ENCODE results near the gene DGKH.

DGKH gene

DNA sequence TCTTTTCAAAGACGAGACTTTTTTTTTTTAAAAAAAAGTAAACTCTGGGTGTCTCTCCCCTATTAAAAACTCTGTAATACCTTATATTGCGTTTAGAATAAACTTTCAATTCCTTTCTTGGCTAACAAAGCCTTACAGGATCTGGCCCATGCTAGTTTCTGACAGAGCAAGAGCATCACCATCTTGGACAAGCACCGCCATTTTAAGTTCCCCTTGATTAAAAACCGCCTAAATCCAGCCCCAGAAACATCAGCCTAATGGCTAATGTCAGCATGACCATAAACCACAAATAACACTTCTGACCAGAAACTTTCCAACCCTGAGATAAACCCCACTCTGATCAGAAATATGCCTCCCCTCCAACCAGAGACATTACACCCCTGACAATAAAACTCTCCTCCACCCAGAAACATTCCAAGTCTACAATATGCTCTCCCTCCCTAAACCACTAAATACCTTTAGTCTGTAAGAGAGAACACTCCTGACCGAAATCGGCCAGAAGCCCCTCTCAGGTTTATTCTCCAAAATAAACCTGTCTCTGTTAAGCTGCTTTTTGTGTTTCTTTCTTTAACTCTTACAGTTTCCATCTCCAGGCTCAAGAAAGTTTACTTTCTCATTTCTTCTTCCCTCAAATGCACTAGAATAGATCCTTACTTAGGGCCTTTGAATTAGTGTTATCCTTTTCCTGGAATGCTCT lies 221.9 kb downstream of the DGKH start:
- DNase-seq (no peak), ATAC-seq (replicated peaks) (no peak)
- Mint-ChIP-seq H3K36me3 (ENCODE audit: insufficient read depth) (peaks cover 18% of the 10 kb centered on the region), H3K9me3 (no peaks in the 10 kb centered on the region), H3K27me3 (peaks cover 0 to 11% of the 10 kb centered on the region in 2 donors), H3K27ac (peak overlapping the region; percentile 98 to 99), H3K4me1 (ENCODE audit: low read depth in 2 of 2) (peaks cover 30 to 39% of the 10 kb centered on the region in 2 donors), H3K4me3 (peak overlapping the region; percentile 94 to 96)

DNA sequence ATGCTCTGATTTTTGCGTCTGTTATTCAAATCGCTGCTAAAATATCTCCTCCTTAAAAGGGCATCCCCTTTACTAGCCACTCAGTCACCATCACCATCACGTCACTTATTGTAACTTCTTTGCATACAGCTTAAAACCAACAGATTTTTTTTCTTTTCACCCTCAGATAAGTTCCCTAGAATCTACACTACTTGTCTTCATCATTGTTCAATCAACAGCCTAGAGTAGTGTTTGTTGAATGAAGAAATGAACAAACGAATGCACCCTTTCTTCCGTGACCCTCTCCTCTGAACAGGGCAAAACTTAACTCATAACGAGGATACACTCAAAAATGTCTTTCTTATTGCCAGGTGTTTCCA lies 222.4 kb downstream of the DGKH start:
- Mint-ChIP-seq H3K9me3 (no peaks in the 10 kb centered on the region), H3K4me3 (peak overlapping the region; percentile 94 to 96), H3K36me3 (ENCODE audit: insufficient read depth) (peaks cover 18% of the 10 kb centered on the region), H3K4me1 (ENCODE audit: low read depth in 2 of 2) (peaks cover 32 to 44% of the 10 kb centered on the region in 2 donors), H3K27me3 (peaks cover 0 to 11% of the 10 kb centered on the region in 2 donors), H3K27ac (peak overlapping the region; percentile 98 to 99)
- no peak for DNase-seq
- ATAC-seq (replicated peaks): no peak

DNA sequence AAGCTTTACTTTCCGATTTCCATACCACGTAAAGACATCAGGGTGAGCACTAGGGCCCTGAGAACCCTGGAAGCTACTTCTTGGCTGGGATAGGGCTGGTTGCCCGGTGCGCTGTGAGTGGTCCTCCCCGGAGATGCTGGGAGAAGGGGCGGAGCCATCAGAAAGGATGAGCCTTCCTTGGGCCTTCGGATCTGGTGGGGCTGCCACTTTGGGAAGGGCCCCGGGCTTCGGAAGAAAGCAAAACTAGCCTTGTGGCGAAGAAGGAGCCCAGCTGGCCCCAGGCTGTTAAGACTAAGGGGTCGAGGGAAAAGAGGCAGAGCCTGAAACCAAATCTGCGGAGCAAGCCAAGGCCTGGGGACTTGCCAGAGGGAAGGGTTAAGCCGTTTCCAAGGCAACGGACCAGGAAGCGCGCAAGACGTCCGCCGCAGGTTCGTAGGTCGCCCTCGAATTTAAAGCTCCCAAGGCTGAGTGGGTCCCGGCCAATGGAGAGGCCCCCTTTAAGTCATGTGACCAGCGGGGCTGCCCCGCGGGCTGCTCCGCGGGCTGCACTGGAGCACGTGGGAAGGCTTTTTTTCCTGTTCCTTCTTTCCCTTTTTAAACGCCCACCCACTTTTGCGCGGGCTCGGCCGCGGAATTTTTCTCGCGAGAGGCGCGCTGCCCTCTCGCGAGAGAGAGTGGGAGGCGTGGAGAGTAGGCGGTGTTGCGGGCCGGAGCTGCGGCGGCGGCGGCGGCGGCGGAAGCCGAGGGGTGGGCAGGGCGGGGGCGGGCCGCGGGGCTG lies 223.1 kb downstream of the DGKH start:
- Mint-ChIP-seq H3K36me3 (ENCODE audit: insufficient read depth) (peaks cover 18% of the 10 kb centered on the region), H3K4me3 (peak overlapping the region; percentile 94 to 96), H3K27me3 (peaks cover 0 to 11% of the 10 kb centered on the region in 2 donors), H3K4me1 (ENCODE audit: low read depth in 2 of 2) (peaks cover 32 to 49% of the 10 kb centered on the region in 2 donors), H3K27ac (peak overlapping the region; percentile 98 to 99), H3K9me3 (no peaks in the 10 kb centered on the region)
- ATAC-seq (replicated peaks) (peak; percentile 88), DNase-seq (peak; percentile 90 to 92 (median 92))

DNA sequence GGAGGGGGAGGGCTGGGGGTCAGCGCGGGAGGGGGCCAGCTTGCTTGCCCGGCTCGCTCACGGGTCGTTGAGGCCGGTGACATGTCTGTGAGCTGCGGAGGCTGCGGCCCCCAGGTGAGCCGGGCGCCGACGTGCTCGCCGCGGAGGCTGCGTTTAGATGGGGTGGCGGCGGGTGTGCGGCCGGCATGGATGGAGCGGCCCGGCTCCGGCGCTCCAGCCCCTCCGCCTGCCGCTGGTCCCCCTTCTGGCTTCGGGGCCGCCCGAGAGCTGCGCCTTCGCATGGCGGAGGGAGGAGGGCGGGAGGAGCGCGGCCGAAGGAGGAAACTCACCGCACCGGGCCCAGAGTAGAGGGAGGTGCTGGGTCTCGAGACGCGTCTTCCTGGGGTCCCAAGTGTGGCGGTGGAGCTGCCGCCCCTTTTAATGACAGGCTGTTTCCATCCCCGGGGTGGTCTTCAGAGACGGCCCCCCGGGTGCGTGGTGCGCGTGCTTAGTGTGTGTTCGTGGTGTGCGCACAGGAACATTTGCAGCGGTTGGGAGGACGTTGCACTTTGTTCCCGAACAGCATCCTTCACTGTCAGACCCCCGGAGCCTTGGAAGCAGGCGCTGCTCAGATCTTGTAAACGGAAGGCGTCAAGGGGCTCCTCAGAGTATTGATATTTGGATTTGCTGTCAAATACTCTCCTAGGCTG lies 223.8 kb downstream of the DGKH start, which contains the start of gene AKAP11:
Gene AKAP11 (plus strand): TSS at position 38 of the 689 bp plus-strand sequence. CDS start 14,197 bp downstream, outside the sequence.
- Mint-ChIP-seq H3K36me3 (ENCODE audit: insufficient read depth) (peaks cover 18% of the 10 kb centered on the region), H3K9me3 (no peaks in the 10 kb centered on the region), H3K4me3 (peak within 1 kb of the TSS; percentile 94 to 96), H3K27ac (peak within 1 kb of the TSS; percentile 98 to 99), H3K27me3 (peaks cover 0 to 8% of the 10 kb centered on the region in 2 donors), H3K4me1 (ENCODE audit: low read depth in 2 of 2) (peaks cover 32 to 52% of the 10 kb centered on the region in 2 donors)
- ATAC-seq (replicated peaks) (peak; percentile 28), DNase-seq (peak; percentile 34 to 41 (median 35))

DNA sequence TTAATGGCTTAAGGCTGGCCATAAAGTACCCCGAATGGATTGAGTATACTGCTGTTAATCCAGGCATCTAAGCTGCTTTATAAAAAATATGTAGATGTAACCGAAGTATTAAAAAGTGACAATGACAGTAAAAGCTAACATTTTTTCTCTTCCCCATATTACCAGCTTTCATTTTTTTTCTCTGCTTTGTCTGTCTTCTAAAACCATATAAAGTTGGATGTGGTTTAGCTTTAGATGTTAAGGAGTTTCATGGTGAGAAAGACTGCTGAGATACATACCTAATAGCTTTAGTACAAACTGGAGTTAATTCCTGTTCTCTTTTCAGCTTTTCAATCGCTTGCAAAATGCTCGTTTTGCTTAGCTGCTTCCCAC lies 224.3 kb downstream of the DGKH start:
- H3K27me3 Mint-ChIP-seq: peaks cover 0 to 2% of the 10 kb centered on the region in 2 donors
- DNase-seq: no peak
- H3K9me3 Mint-ChIP-seq: no peaks in the 10 kb centered on the region
- peaks cover 18% of the 10 kb centered on the region for H3K36me3 Mint-ChIP-seq (ENCODE audit: insufficient read depth)
- H3K4me3 Mint-ChIP-seq: peak overlapping the region; percentile 94 to 96
- peaks cover 35 to 58% of the 10 kb centered on the region in 2 donors for H3K4me1 Mint-ChIP-seq (ENCODE audit: low read depth in 2 of 2)
- ATAC-seq (replicated peaks): no peak
- H3K27ac Mint-ChIP-seq: peak overlapping the region; percentile 98 to 99

DNA sequence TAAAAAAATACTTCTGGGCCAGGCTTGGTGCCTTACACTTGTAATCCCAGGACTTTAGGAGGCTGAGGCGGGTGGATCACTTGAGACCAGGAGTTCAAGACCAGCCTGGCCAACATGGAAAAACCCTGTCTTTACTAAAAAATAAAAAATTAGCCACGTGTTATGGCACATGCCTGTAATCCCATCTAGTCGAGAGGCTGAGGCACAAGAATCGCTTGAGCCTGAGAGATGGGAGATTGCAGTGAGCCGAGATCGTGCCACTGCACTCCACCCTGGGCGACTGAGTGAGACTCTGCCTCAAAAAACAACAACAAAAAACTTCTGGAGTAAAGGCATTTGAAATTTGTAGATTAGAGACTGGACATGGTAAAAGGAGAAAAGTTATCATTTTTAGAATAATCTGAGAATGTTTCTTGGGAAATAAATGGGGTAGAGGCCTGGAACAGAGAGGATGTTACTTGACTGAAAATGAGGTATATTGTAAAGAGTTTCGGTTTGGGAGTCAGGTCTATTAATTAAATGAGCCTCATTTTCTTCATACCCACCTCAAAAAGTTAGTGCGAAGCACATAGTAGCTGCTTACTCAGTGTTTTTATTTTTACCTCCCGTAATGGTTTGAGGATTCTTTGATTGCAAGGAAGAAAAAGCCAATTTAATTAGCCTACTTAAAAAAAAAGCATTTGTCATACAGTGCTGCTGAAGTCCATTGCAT lies 226.1 kb downstream of the DGKH start:
- ATAC-seq (replicated peaks): no peak
- no peaks in the 10 kb centered on the region for H3K9me3 Mint-ChIP-seq
- no peaks in the 10 kb centered on the region for H3K27me3 Mint-ChIP-seq
- H3K4me1 Mint-ChIP-seq (ENCODE audit: low read depth in 2 of 2): peaks cover 38 to 63% of the 10 kb centered on the region in 2 donors
- H3K27ac Mint-ChIP-seq: peak overlapping the region; percentile 49 to 70
- no peak for DNase-seq
- peaks cover 18% of the 10 kb centered on the region for H3K36me3 Mint-ChIP-seq (ENCODE audit: insufficient read depth)
- peak overlapping the region; percentile 3 to 60 for H3K4me3 Mint-ChIP-seq

DNA sequence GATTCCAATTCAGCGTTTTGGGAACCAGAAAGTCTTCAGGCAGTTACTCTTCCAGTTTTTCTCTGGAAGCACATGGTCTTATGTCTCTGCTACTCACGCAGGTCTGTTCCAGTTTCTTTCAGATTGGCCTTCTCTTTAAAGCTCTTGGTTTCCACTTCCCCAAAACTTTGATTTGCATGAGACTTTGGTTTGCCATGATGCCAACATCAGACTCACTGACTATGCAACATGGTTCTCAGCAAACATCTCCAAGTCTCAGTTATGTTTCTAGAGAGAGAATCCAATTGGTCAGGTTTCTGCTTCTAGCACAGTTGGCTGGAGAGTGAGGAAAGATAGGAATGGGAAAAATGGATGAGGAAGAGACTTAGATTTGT lies 226.6 kb downstream of the DGKH start:
- H3K4me3 Mint-ChIP-seq: peak overlapping the region in 1 of 2 donors; percentile 60
- H3K27me3 Mint-ChIP-seq: no peaks in the 10 kb centered on the region
- H3K27ac Mint-ChIP-seq: peak overlapping the region in 1 of 2 donors; percentile 70
- DNase-seq (no peak), ATAC-seq (replicated peaks) (no peak)
- H3K4me1 Mint-ChIP-seq (ENCODE audit: low read depth in 2 of 2): peaks cover 38 to 63% of the 10 kb centered on the region in 2 donors
- H3K36me3 Mint-ChIP-seq (ENCODE audit: insufficient read depth): peaks cover 18% of the 10 kb centered on the region
- H3K9me3 Mint-ChIP-seq: no peaks in the 10 kb centered on the region

DNA sequence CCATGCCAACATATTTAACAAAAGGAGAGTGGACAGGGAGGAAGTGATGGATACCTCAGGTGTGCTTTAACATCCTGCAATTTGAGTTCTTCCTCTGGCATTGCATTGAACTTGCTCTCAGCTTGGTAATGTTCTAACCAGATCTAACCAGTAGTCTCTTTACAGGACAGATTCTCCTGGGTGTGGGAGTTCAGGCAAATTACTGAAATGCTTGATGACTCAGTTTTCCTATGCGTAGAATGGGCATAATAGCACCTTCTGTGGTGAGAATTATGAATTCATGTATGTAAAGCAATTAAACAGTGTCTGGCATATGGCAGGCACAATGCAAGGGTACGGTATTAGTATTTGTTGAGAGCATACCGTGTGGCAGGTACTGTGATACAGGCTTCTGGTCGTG lies 227.1 kb downstream of the DGKH start:
- Mint-ChIP-seq H3K9me3 (no peaks in the 10 kb centered on the region), H3K36me3 (ENCODE audit: insufficient read depth) (peaks cover 18% of the 10 kb centered on the region), H3K27me3 (no peaks in the 10 kb centered on the region), H3K27ac (peak overlapping the region in 1 of 2 donors; percentile 74), H3K4me1 (ENCODE audit: low read depth in 2 of 2) (peaks cover 35 to 59% of the 10 kb centered on the region in 2 donors), H3K4me3 (no peak overlapping the region)
- DNase-seq (no peak), ATAC-seq (replicated peaks) (no peak)

DNA sequence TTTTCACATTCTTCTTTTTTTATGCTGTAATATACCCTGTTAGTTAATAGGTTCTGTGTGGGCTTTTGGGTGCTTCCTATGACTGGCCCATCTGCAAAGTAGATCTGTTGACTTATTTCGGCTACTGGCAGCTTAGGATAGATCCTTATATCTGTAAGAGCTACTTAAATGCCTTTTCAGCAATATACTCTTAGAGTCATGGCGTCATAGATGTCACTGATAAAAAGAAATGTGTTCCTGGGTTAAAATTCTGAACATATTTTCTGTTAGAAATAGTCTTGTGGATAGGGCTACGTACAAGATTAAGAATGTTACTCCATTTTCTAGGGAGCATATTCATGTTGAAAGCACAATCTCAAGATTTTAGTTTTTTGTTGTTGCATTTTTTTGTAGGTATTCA lies 228.2 kb downstream of the DGKH start:
- peak overlapping the region in 1 of 2 donors; percentile 55 for H3K4me3 Mint-ChIP-seq
- H3K27ac Mint-ChIP-seq: peak overlapping the region in 1 of 2 donors; percentile 74
- no peaks in the 10 kb centered on the region for H3K9me3 Mint-ChIP-seq

DNA sequence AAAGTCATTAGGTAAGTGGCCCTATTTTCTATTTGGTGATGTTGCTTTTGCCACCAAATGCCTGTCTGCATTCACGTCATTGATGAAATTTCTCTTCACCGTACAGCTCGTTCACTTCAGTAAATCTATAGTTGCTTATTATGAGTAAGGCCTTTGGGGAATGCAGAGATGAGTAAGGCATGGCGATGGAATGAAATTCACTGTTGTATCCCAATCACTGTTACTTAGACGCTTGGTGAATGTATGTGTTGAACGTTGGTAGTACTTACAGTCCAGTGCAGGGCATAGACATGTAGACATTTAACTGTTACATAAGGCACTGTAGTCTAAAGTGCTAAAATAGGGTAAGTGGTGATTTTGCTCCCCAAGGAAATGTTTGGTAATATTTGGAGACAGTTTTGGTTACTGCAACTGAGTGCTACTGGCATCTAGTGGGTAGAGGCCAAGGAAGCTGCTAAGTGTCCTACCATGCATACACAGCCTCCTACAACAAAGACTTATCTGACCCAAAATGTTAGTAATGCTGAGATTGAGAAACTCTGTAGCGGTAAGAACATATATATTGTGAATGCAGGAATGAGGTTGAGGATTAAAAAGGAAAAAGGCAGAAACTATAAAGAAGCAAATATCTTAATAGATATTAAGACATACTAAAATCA lies 229.3 kb downstream of the DGKH start:
- ATAC-seq (replicated peaks) (no peak), DNase-seq (no peak)
- Mint-ChIP-seq H3K4me1 (ENCODE audit: low read depth in 2 of 2) (peaks cover 25 to 50% of the 10 kb centered on the region in 2 donors), H3K27me3 (no peaks in the 10 kb centered on the region), H3K9me3 (no peaks in the 10 kb centered on the region), H3K36me3 (ENCODE audit: insufficient read depth) (peaks cover 3% of the 10 kb centered on the region), H3K27ac (peak overlapping the region in 1 of 2 donors; percentile 74), H3K4me3 (peak overlapping the region in 1 of 2 donors; percentile 55)

More for the DNA sequence above, 228.2 kb downstream of the DGKH start:
- DNase-seq: no peak
- no peak for ATAC-seq (replicated peaks)
- peaks cover 12% of the 10 kb centered on the region for H3K36me3 Mint-ChIP-seq (ENCODE audit: insufficient read depth)
- no peaks in the 10 kb centered on the region for H3K27me3 Mint-ChIP-seq
- peaks cover 25 to 50% of the 10 kb centered on the region in 2 donors for H3K4me1 Mint-ChIP-seq (ENCODE audit: low read depth in 2 of 2)

DNA sequence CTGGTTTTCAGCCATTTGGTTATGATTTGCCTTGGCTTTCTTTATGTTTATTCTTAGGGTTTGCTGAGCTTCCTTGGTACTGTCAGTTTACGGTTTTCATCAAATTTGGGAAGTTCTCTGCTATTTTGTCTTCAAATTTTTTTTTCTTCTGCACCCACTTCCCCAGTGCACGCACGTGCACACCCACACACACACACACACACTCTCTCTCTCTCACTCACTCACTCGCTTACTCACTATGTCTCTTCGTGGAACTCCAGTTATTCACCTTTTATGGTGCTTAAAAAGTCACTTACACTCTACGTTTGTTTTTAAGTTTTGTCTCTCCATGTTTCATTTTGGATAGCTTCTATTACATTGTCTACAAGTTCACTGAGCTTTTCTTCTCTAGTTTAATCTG lies 230.6 kb downstream of the DGKH start:
- peaks cover 15 to 50% of the 10 kb centered on the region in 2 donors for H3K4me1 Mint-ChIP-seq (ENCODE audit: low read depth in 2 of 2)
- ATAC-seq (replicated peaks): no peak
- no peak for DNase-seq
- H3K9me3 Mint-ChIP-seq: no peaks in the 10 kb centered on the region
- no peak overlapping the region for H3K27ac Mint-ChIP-seq
- no peak overlapping the region for H3K4me3 Mint-ChIP-seq
- no peaks in the 10 kb centered on the region for H3K36me3 Mint-ChIP-seq (ENCODE audit: insufficient read depth)
- no peaks in the 10 kb centered on the region for H3K27me3 Mint-ChIP-seq

DNA sequence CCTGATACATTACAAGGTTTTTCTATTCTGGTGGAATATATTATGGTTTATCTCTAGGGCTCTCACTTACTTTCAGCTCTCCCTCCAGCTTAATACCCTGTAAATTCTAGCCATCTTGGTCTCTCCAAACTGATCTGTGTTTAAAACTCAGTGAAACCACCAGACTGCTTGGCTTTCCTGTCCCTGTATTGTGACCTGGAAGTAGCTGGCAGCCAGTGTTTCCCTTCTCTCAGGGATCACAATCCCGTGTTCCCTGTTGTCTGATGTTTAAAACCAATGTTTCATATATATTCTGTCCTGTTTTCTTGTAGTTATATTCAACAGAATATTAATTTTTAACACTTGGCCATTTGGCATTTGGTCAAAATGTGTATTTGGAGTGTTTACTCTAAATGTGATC lies 231.5 kb downstream of the DGKH start:
- Mint-ChIP-seq H3K4me3 (no peak overlapping the region), H3K36me3 (ENCODE audit: insufficient read depth) (no peaks in the 10 kb centered on the region), H3K9me3 (no peaks in the 10 kb centered on the region), H3K27me3 (no peaks in the 10 kb centered on the region), H3K27ac (no peak overlapping the region), H3K4me1 (ENCODE audit: low read depth in 2 of 2) (peaks cover 14 to 48% of the 10 kb centered on the region in 2 donors)
- ATAC-seq (replicated peaks): no peak
- no peak for DNase-seq
